NOMO-1 treated with dmso at 0.1 percent for 144 hours (cell line): ENCODE measurements around the gene AKIRIN2.

Experiments
- DNase-seq: peaks from one replicate; lab custom pipeline; 2025; ENCODE audit not compliant: unreplicated experiment; lab: John Stamatoyannopoulos, UW

Gene AKIRIN2

DNA sequence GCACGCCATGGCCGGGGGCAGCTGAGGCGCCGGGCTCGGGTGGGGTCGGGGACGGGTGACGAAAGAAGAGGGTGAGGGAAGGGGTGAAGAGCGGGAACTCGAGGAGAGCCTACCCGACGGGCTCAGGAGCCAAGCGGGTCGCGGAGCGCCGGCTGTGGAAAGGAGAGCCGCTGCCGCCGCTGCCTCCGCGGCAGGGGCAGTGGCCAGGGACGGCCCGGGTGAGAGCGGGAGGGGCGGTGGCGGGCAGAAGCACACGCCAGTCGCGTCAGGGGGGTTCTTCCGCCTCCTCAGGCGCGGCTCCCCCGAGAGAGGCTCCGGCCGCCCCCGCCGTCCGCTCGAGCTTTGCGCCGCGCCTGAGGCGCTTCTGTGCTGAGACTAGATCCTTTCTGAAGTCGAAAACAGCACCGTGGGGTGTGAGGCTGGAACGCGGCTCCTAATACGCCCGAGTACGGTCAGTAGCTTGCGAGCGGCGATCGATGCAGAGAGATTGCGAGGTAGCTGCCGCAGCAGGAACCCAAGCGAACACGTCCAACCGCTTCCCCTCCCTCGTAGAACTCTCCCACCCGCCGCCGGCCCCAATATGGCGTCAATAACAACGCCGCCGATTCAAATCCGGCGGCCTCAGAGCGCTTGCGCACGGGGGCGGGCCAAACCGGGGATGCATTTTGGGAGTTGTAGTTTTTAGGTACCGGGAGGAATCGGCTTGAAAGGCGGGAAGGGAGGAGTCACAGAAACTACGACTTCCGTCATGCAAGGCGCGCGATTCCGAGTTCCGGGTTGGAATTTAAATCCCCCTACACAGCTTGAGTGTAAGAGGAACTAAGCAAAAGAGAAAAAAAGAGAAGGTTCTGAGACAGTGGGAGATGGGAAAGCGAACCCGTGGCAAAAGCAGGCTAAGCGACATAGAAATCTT lies at the start of gene AKIRIN2:
Gene AKIRIN2, minus strand, starts transcription at position 558 of the 913 bp plus-strand sequence. Its CDS starts 549 bp downstream, at position 9.
- peak; percentile 98 for DNase-seq

DNA sequence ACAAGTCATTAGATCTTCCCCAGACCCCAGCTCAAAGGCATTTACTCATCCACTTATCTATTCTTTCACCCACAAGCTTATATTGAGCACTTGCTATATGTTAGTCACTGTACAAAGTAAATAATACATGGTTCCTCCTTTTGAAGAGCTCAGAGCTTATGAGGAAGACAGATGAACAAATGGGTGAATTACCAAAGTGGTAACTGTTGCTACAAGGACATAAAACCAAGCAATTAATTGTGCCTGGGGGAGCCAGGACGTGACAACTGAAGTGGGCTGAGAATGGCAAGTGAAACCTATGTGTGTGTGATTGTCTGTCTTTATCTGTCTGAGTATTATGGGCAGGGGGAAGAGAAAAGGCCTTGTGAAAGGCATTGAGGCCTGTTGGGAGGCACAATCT lies 45.6 kb upstream of the AKIRIN2 start:
- peak; percentile 81 for DNase-seq

DNA sequence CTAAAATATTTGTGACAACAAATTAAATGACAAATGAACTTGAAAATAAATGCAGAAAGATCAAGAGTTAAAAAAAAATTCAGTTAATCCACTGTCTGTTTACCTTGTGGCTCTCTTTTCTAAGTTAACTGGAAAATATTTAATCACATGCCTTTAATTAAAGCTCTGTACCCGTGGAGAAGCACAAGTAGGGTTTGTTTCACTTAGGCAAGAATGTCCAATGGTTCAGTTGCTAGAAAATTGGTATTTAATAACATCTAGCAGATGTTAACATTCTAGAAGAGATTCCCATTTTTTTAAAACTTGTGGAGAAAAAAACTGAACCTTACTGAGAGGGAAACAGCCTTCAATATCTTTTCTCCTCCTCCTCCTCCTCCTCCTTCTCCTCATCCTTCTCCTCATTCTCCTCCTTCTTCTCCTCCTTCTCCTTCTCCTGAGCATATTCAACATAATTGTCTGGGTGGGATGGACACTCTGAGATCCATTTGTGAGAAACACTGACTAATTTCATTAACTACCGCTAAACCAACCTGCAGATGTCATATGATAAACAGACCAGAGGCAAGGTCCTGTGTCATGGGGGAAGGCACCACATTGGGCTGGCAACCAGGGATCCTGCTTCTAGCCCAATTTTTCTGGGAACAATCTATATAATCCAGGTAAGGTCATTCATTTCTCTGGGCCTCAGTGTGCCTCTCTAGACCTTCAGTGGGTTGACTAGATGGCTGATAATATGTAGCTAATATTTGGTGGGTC lies 44.1 kb upstream of the AKIRIN2 start:
- no peak for DNase-seq

- DNase-seq, result no peak
These were observed 41.4 kb upstream of the AKIRIN2 start for GRCh38 chr6:87743454-87743853.

DNA sequence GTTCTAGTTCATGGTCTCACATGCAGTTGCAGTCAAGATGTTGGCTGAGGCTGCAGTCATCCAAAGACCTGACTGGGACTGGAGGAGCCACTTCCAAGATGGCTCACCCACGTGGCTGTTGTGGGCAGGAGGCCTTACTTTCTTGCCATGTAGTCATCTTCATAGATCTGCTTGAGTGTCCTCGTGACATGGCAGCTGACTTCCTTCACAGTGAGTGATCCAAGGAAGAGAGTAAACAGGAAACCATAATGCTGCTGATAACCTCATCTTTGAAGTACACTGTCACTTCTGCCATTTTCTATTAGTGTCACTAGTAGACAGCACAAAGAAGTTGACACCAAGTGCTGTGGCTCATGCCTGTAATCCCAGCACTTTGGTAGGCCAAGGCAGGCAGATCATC lies 40.1 kb upstream of the AKIRIN2 start:
- no peak for DNase-seq

- no peak for DNase-seq
These were observed 39.1 kb upstream of the AKIRIN2 start for GRCh38 chr6:87741001-87741650.

- DNase-seq, result no peak
These were observed 36.7 kb upstream of the AKIRIN2 start for GRCh38 chr6:87738744-87739143.

- no peak for DNase-seq
These were observed 36.0 kb upstream of the AKIRIN2 start for GRCh38 chr6:87738000-87738399.

DNA sequence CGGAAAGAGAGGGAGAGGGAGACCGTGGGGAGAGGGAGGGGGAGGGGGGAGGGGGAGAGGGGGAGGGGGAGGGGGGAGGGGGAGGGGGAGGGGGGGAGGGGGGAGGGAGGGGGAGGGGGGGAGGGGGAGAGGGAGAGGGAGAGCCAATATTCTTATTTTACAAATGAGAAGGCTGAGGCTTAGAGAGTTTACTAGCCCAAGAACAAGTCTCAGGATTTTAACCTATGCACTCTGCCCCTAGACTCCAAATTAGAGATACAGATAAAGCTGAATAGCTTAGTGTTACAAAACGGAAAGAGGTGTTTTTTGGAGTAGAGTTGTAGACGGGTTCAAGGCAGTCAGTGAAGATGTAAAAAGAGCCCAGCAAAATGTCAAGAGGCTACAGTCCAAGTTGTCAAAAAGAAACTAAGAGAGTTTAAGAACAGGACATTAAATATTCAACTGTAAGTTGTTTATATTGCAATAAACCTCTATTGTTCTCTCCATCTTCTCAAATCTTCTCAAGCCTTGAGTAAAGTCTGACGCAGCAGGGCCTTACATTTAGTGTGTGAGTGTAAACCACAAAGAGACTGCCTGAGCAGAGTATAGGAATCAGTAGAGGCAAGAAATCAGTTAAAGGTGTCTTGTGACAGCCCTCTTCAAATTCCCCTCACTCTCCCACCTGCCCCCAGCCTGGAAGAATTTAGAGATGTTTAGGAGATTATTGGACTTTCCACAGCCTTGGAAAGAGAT lies 34.9 kb upstream of the AKIRIN2 start:
- no peak for DNase-seq

DNA sequence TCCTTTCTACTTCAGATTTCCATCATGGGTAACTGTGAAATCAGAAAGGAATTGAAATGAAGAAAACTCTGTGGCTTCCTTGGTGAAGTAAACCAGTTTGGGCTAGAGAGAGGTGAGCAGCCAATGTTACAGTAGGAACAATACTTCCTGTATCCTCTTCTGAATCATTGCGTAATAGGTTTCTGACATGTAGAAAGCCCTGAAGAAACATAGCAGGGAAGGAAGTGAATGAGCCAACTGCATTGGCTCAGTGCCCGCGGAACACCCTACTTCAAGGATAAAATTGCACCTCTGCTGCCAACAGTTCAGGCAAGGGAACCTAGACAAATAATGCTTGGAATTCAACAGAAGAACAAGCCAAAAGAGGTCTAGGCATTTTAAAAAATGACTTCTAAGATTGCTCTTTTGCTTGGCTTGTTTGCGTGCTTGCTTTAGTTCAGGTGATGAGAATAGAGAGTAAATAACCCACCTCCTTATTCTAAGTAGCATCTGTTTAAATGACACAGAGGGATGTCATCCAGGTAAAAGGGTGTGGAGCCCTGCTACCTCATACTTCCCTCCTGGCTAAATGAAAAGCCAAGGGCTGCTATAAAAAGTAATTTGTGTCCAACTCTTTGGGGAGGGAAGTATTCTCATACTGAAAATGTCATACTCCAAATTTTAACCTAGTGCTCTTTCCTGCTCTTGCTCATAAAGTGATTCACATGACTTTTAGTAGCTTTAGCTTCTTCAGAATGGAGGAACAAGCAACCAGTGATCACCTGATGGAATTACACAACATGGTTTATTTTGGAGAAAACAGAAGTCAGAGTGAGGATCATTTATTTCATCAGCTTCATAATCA lies 30.0 kb upstream of the AKIRIN2 start:
- peak; percentile 80 for DNase-seq

GRCh38 chr6:87731080-87731479 lies 29.0 kb upstream of the AKIRIN2 start:
- no peak for DNase-seq

GRCh38 chr6:87729965-87730719 lies 28.1 kb upstream of the AKIRIN2 start:
- DNase-seq, result no peak

DNA sequence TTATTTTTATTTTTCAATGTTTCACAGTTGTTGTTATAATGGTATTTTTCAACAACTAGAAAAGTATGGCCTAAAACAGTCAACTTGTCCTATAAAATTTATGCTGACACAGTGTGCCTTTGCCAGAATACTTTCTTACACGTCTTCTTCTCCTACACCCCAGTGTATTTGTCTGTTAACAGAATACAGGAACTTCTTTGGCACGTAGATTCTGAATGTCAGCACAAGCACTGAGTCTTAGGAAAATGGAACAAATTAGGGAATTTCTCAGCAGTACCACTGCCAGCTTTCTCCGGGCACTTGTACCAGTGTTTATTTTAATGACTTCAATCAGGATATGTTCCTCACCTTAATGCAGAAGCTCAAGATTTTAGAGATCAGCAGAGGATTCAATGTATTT lies 26.7 kb upstream of the AKIRIN2 start:
- no peak for DNase-seq

- no peak for DNase-seq
These were observed 23.2 kb upstream of the AKIRIN2 start for GRCh38 chr6:87724983-87725811.

- DNase-seq, result no peak
These were observed 21.4 kb upstream of the AKIRIN2 start for GRCh38 chr6:87723170-87724078.

GRCh38 chr6:87722540-87723169 lies 20.6 kb upstream of the AKIRIN2 start:
- no peak for DNase-seq

GRCh38 chr6:87721311-87721710 lies 19.3 kb upstream of the AKIRIN2 start:
- DNase-seq, result no peak
